ENCODE measurements around the gene PKNOX2.

- TF ChIP-seq, protein P1, sequence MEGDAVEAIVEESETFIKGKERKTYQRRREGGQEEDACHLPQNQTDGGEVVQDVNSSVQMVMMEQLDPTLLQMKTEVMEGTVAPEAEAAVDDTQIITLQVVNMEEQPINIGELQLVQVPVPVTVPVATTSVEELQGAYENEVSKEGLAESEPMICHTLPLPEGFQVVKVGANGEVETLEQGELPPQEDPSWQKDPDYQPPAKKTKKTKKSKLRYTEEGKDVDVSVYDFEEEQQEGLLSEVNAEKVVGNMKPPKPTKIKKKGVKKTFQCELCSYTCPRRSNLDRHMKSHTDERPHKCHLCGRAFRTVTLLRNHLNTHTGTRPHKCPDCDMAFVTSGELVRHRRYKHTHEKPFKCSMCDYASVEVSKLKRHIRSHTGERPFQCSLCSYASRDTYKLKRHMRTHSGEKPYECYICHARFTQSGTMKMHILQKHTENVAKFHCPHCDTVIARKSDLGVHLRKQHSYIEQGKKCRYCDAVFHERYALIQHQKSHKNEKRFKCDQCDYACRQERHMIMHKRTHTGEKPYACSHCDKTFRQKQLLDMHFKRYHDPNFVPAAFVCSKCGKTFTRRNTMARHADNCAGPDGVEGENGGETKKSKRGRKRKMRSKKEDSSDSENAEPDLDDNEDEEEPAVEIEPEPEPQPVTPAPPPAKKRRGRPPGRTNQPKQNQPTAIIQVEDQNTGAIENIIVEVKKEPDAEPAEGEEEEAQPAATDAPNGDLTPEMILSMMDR (IDR thresholded peaks at IDR 0.05) = no peak
- no peak for TF ChIP-seq POLR2A (IDR thresholded peaks at IDR 0.05)
Measured at GRCh38 chr11:125433454-125434121, 269.0 kb downstream of the PKNOX2 start.

Measured in lower leg skin (tissue), 3 donors.